GM19455 (cell line): Measurements from ENCODE around the gene ANLN.
"Not testable (repeated sequence)": the region's sequence is repeated elsewhere in the genome, so short reads cannot be mapped to it uniquely, and the experiment has no call there.

ENCODE experiments used
- ATAC-seq: cut with Tn5 transposase; IDR thresholded peaks from one replicate; pipeline ENCODE4 v1.9.1; 2021; ENCODE audit not compliant: unreplicated experiment

The ANLN gene

DNA sequence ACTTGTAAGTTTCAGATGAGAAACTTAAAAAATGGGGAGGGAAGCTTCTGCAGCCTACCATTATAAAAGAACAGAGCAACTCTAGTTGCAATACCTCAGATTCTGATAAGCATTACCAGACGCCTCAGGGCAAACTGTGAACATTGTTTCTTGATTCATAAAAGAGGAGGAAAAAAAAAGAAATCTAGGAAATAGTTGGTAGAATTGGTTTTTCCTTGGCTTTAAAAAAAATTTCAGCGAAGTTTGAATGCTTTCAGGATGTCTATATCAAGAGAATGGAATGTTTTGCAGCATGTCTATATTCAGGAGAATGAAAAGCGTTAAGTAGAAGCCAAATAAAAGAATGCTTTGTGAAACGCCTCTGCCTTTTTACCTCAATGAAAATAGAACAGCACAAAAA is 17.5 kb upstream of the ANLN start:
- ATAC-seq: no peak

DNA sequence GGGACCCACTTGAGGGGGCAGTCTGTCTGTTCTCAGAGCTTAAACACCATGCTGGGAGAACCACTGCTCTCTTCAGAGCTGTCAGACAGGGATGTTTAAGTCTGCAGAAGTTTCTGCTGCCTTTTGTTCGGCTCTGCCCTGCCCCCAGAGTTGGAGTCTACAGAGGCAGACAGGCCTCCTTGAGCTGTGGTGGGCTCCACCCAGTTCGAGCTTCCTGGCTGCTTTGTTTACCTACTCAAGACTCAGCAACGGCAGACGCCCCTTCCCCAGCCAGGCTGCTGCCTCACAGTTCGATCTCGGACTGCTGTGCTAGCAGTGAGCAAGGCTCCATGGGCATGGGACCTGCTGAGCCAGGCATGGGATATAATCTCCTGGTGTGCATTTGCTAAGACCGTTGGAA is 11.1 kb upstream of the ANLN start:
- ATAC-seq: not testable (repeated sequence)

DNA sequence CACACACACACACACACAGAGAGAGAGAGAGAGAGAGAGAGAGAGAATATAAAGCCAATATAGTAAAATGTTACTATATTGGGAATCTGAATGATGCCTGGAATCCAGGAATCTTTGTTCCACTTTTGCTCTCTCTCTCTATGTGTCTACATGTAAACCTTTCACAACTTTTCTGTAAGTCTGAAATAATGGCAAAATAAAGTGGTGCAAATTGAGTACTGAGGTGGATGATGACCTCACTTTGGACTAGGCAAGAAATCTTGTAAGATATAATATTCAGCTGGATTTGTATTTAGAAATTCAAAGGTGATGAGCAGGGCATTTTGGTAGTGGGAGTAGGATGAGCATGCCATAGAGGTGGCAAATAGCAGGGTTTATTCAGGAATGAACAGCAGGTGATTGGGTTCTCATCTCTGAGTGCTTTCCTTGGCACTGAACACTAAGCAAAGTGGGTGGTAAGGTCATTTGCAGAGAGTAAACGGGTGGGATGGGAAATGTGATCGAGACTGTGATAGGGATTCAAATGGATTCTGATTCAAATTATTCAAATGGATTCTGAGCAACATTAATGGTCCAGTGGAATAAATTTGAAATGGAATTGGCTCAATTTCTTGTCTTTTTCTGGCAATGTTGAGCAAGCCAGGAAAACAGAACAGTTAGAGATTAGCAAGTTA is 9.7 kb upstream of the ANLN start:
- no peak for ATAC-seq

DNA sequence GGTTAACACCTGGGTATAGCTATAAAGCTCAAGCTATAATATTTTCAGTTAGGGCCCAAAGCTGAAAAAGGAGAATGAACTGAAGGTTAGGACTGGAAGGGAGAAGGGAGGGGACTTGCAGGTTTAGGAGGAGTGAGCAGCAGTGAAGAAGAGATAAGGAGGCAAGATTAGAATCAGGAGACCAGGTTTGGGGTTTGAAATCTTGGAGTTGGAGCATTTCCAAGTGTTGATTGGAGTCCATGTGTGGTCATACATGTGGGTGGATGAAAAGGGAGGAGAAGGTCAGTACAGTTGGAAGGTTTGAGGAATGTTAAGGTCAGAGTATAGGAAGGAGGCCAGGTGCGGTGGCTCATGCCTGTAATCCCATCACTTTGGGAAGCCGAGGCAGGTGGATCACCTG is 8.6 kb upstream of the ANLN start:
- ATAC-seq: no peak

DNA sequence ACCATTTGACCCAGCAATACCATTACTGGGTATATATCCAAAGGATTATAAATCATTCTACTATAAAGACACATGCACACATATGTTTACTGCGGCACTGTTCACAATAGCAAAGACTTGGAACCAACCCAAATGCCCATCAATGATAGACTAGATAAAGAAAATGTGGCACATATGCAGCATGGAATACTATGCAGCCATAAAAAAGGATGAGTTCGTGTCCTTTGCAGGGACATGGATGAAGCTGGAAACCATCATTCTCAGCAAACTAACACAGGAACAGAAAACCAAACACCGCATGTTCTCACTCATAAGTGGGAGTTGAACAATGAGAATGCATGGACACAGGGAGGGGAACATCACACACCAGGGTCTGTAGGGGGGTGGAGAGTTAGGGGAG is 6.4 kb upstream of the ANLN start:
- not testable (repeated sequence) for ATAC-seq

DNA sequence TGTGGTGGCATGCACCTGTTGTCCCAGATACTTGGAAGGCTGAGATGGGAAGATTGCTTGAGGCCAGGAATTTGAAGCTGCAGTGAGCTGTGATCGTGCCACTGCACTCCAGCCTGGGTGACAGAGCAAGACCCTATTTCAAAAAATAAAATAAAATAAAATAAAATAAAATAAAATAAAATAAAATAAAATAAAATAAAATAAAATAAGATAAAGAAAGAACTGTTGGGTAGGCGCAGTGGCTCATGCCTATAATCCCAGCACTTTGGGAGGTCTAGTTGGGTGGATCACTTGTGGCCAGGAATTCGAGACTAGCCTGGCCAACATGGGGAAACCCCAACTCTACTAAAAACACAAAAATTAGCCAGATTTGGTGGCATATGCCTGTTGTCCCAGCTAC is 4.0 kb upstream of the ANLN start:
- ATAC-seq: not testable (repeated sequence)

DNA sequence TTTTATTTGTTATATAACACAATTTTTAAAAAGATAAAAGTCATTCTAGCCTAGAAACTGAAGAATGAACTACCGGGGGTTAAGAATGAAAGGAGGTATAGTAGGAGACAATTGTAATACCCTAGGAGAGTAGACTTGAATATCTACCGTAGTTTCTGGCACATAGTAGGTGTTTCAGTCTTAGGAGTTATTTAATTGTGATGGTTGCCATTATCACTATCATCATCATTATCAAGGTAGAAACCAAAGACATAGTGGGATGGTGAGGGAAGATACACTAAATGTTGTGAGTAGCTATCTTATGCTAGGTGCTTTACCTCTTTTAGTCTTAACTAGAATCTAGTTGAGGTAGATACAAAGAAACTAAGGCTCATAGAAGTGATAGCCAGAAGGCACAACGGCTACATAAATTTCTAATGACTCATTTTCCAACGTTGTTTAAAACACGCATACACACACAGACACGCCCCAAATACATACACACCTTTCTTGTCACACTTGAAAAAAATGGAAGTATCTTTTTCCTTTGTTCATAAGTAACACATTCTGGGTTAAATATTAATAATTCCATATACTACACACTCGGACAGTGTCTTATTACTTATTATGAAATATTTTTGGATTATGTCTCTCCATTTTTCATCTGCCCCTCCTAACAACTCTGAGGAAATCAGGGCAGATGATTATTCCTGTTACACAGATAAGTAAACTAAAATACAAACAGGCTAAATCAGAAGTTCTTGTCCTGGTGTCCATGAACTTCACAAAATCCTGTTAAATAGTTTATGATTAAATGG is 2.0 kb upstream of the ANLN start:
- ATAC-seq: no peak

DNA sequence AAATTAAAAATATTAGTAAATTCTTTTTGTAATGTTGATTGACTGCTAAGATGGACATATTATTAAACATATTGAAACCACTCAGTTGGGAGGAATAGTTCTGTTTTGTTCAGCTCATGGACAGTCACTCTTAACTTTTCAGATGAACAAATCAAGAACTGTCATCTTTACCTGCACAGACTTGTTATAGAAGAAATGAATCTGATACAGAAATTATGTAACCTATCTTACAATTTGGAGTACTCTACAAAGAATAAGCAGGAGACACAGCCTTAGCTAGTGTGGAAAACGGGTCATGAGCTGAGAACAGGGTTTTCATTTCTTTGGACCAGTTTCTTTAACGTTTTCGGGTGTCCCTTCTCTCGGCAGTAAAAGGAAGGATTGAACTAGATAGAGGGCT is 1.2 kb upstream of the ANLN start:
- ATAC-seq: no peak

DNA sequence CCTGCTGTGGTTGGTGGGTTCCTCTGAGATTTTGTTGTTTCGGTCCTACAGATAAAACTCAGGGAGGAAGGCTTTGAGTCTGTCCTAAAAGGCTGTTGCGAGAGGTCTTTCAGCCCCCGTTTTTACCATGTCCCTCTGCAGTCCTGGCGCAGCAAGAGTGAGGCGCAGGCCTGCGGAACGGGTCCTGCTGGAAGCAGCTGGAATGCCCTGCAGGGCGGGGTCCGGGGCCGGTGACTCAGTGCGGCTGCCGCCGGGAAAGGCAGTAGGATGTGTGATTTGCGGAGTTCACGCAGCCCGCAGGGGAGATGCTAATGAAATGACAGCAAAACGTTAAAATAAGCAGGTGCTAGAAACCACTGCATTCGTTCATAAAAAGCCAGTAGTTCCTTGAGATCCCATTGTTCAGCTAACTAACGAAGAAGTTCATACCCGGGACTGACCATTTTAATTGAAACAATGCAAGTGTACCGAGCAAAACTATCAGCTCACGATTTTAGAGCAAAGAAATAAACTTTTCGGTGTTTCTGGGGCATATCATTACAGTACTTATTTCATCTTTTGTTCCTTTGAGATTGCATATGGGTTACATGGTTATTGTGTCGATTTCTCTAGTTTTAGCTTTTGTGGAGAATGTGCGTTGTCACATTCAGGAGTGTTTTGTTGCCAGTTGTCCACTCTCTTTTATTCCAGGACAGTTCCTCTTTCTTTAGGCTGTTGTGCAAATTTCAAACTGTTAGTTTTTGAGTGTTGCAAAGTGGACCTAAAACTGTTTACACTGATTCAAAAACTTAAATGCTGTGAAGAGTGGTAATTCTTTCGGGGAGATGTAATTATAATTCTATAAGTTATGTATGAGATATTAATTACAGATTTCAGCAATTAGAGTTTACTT is 783 bp downstream of the ANLN start:
- ATAC-seq: peak; percentile 34

DNA sequence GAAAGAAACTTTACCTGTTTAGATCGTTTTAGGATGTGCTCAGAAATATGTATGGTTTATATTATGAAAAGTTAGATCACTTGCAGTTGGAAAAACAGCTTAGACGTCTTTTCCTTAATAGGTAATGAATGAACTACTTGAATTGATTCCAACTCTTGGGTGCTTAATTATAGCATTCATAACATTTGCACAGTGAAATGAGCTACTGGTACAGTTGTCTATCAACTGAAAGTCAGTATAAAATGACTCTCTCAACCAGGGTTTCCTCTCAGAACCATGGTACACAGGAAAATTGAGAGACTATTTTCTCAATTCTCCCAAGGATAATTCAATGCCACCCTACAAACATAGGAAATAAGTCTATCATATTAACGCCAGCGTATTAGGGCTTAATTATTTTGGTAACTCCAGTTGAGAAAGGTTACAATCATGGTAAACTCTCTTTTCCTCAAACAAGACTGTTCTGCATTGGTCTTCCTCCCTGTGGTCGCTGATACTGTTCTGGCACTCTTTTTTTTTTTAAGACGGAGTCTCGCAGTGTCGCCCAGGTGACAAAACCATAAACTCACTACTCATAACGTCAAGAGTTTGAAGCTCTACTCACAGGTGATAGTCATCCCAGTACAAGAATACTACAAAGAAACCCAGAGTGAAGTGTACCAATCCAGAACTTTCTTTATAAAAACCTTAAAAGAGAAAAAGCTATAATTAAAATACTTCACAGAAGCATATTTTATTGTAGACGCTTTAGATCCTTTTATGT is 2.0 kb downstream of the ANLN start:
- ATAC-seq: peak; percentile 46

DNA sequence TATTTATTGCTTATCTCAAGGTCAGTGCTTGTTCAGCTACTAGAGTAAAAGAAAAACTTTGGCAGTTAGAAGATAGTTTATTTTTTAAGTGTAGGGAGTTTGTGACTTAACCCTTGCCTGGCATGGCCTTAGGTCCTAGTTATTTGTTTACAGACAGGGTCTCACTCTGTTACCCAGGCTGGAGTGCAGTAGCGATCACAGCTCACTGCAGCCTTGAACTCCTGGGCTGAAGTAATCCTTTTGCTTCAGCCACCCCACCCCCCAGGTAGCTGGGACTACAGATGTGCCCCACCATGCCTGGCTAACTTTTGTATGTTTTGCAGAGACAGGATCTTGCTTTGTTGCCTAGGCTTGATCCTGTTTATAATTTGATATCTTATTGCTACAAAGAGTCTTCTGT is 4.2 kb downstream of the ANLN start:
- no peak for ATAC-seq

DNA sequence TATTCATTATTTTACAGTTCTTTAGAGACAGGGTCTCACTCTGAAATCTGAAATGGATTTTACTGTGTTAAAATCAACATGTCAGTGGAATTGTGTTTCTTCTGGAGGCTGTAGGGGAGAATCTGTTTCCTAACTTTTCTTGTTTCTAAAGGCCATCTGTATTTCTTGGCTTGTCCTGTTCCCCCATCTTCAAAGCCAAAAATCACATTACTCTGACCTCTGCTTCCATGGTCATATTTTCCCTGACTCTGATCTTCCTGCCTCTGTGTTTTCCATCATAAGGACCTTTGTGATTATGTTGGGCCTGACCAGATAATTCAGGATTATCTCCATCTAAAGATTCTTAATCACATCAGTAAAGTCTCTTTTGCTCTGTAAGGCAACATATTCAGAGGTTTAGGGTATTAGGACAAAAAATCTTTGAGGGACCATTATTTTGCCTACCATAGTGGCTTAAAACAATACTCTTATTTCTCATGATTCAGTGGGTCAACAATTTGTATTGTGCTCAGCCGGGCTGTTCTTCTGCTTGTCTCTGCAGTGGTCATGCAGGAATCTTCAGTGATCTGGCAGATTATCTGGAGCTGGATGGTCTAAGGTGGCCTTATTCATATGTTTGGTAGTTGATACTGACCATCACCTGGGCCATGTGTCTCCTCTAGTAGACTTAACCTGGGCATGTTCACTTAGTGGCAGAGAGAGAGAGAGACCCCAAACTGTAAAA is 5.7 kb downstream of the ANLN start:
- ATAC-seq: no peak

DNA sequence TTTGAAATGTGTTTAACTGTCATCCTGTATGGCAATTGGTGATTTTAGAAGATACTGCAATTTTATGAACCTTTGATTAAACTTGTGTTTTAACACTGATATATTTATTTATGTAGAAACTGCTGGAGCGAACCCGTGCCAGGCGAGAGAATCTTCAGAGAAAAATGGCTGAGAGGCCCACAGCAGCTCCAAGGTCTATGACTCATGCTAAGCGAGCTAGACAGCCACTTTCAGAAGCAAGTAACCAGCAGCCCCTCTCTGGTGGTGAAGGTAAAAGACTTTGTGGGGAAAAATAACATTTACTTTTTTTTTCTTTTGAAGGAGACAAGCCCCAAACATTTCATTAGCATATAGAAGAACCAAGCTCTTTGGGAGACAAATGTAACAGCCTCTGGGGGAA is 6.5 kb downstream of the ANLN start:
- ATAC-seq: no peak

DNA sequence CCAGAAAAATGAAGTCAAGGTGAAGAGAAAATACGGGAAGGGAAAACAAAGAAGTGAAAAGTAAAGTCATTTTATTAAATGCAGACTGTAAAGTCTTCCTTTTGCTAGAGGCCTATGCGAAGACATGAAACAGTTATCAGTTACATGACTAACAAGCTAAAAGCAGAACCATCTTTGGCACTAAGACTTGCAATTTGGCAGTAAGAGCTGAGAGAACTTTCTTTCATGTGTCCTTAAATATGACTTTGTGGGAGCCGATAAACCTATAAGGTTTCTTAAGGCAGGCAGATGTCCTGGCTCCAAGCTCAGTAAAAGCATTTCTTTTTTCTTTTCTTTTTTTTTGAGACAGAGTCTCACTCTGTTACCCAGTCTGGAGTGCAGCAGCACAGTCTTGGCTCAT is 10.4 kb downstream of the ANLN start:
- no peak for ATAC-seq

DNA sequence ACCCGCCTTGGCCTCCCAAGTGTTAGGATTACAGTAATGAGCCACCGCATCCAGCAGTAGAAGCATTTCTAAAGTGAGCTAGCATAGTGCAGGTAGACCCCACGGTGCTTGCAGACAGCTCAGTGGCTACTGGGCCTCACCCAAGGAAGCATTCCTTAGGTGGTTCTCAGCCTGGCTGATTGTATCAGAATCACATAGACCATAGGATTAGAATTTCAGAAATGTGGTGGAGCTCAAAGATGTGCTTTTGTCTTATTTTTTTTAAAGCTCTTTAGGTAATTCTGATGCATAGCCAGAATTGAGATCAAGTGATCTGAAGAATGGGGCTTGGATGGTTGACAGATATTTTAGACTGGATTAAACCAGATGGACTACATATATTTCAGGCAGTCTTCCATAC is 10.9 kb downstream of the ANLN start:
- no peak for ATAC-seq

DNA sequence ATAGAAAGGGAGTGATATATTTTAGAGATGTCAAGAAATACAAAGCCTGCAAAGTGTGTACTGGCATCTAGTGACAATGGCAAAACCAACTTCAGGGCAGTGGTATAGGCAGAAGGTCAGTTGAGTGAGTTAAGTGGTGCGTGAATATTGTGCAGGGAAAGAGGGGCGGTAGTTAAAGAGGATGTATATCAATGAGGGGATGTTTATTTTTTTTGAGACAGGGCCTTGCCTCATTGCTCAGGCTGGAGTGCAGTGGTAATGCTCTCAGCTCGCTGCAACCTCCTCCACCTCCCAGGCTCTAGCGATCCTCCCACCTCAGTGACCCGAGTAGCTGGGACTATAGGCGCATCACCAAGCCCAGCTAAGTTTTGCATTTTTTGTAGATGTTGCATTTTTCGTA is 13.8 kb downstream of the ANLN start:
- no peak for ATAC-seq

DNA sequence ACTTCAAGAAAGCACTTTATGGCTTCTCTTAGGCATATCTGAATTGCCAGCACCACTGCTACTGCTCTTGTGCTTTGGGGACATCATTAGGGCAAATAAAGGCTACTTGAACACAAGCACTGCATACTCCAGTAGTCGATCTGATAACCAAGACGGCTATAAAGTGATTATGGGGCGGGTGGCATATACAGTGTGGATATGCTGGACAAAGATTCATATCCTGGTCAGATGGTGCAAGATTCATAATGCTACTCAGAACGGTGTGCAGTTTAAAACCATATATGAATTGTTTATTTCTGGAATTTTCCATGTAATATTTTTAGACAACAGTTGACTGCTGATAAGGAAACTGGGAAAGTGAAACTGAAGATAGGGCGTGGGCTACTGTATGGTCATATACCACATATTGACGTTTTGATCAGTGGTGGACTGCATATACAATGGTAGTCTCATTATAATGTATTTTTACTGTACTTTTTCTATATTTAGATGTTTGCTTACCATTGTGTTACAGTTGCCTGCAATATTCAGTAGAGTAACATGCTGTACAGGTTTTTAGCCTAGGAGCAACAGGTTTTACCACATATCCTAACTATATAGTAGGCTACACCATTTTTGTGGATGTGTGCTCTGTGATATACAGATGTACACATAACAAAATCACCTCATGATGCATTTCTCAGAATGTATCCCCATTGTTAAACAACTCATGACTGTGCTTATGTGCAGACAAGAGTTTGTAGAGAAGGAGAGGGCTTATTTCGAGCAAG is 15.2 kb downstream of the ANLN start:
- no peak for ATAC-seq

DNA sequence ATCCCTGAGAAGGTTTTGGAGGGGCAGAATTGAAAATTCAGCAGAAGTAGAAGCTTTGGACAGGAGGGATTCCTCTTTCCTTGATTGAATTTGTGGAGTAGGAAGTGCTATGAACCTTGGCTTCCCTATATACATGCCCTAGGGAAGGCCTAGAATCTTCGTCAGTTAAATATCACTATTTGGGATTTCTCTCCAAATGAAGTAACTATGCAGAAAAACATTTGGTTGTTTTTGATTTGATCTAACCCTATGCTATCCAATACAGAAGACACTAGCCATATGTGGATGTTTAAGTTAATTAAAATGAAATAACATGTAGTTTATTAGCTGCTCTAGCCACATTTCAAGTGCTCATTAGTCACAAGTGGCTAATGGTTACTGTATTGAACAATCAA is 15.7 kb downstream of the ANLN start:
- no peak for ATAC-seq

DNA sequence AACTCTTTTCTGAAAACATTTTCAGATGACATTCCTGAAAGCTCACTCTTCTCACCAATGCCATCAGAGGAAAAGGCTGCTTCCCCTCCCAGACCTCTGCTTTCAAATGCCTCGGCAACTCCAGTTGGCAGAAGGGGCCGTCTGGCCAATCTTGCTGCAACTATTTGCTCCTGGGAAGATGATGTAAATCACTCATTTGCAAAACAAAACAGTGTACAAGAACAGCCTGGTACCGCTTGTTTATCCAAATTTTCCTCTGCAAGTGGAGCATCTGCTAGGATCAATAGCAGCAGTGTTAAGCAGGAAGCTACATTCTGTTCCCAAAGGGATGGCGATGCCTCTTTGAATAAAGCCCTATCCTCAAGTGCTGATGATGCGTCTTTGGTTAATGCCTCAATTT is 16.5 kb downstream of the ANLN start:
- ATAC-seq: no peak
